OCI-M2 (cell line): ENCODE results near the gene TLX2.

ENCODE experiments used
- DNase-seq: peaks from one replicate; lab custom pipeline; 2025; ENCODE audit not compliant: unreplicated experiment; lab: John Stamatoyannopoulos, UW

Gene TLX2

DNA sequence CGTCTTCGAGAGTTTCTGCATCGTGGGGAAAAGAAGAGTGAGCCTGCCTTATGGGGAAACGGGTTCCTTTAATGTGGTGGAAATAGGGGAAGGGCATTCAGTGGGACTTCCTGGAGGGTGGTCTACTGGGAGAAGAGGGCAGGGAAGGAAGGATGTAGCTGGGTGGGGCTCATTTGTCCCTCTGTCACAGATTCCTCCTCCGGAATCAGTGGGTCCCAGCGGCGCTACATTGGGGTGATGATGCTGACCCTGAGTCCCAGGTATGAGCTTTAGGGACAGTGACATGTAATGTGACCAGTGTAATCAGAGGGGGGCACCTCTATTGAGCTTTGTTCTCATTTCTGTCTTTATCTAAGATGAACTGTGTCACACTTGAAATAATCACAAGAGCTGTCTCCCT lies 17.4 kb downstream of the TLX2 start:
- DNase-seq = no peak

- DNase-seq = no peak
These were observed 18.0 kb downstream of the TLX2 start for GRCh38 chr2:74532222-74532621.

GRCh38 chr2:74533464-74533863 lies 19.2 kb downstream of the TLX2 start:
- no peak for DNase-seq

- DNase-seq = no peak
These were observed 20.2 kb downstream of the TLX2 start for GRCh38 chr2:74534411-74534810.

GRCh38 chr2:74535440-74535965 lies 21.3 kb downstream of the TLX2 start:
- no peak for DNase-seq

GRCh38 chr2:74536166-74536950 lies 22.1 kb downstream of the TLX2 start:
- DNase-seq = no peak

DNA sequence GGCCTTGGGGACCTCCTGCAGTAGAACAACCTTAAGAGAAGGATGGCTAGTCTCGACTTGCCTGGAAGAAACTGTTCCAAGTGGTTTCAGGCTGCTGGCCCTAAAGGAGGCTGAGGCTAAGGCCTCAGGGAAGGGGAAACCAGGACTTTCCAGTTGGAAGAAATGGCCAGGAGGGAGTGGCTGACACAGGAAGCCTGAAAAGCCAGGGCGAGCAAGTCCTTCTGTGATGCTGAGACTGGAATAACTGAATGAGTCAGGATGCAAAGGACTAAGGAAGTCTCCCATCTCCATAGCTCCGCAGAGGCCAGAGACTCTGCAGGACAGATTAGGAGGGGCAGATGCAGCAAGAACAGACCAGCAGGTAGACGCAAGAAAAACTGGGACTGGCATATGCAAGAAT lies 22.9 kb downstream of the TLX2 start:
- DNase-seq = no peak

DNA sequence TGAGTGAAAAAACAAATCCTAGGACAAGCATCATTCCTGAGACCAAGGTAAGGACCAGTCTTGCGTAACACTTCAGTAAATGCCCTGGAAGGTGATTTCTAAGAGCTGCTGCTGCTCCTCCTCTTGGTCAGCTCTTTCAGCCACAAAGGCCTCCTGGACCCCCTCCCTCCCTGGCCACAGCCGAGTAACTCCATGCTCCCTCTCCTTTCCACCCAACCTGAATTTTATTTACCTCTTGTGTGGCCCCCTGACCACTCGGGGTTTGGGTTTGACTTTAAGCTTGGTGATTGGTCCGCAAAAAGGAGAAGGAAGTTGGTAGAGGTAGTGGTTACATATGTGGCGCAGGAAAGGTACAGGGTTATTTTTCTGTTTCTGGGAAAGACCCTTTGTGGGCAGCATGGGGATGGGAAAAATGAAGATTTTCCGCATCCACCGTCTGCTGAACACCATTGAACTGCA lies 24.7 kb downstream of the TLX2 start:
- no peak for DNase-seq

- DNase-seq = no peak
These were observed 26.0 kb downstream of the TLX2 start for GRCh38 chr2:74540291-74540690.

GRCh38 chr2:74542978-74543377 lies 28.7 kb downstream of the TLX2 start:
- no peak for DNase-seq

DNA sequence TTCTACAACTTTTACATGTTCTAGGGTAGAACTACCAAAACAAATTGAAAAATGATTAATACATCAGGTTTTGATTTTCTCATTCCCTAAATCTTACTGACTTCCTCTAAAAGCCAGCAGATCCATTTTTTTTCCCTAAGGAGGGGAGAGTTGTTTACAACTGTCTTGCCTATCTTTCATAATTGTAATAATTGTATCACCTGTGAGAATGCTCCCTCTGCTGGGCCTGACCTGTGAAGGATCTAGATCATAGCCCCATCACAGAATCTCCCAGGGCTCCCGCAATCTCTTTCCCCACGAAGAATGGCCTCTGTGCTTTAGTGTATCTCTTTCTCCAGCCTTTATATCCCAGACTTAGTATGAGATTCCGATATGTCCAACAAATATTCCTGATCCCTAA lies 30.4 kb downstream of the TLX2 start:
- DNase-seq = no peak

DNA sequence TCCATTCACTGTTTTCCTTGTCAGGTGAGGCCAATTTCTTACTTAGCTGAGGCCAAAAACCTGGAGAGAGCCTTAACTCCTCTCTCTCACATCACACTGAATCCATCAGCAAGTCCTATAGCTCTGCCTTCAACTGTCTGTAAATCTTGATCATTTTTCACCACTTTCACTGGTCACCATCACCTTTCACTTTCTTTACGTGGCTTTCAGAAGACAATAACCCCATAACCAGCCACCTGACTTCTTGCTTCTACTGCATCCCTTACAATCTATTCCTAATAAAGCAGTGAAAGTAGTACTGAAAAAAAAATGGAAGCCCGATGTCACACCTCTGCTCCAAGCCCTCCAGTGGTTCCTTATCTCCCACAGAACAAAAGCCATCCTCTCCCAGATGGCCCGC lies 31.8 kb downstream of the TLX2 start:
- DNase-seq = no peak

- no peak for DNase-seq
These were observed 34.1 kb downstream of the TLX2 start for GRCh38 chr2:74548285-74548899.

- DNase-seq = no peak
These were observed 34.9 kb downstream of the TLX2 start for GRCh38 chr2:74548900-74549826.

- no peak for DNase-seq
These were observed 36.0 kb downstream of the TLX2 start for GRCh38 chr2:74550231-74550630.

DNA sequence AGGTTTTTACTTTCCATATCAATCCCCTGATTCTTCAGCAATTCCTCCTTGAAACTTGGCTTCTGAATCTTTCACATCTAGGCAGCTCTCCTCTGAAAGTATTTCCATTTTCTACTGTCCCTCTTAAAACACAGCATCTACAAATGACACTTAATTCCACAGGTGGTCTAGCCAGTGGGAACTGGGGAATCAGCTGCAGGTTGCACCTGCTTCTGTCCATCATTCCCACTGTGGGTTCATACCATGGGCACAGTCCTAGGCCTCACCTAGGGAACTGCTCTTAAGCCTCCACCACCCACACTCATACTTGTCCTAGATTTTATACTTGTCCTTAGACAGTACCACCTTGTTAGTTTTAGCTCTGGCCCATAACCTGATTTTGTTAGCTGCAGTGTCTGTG lies 37.3 kb downstream of the TLX2 start:
- no peak for DNase-seq

DNA sequence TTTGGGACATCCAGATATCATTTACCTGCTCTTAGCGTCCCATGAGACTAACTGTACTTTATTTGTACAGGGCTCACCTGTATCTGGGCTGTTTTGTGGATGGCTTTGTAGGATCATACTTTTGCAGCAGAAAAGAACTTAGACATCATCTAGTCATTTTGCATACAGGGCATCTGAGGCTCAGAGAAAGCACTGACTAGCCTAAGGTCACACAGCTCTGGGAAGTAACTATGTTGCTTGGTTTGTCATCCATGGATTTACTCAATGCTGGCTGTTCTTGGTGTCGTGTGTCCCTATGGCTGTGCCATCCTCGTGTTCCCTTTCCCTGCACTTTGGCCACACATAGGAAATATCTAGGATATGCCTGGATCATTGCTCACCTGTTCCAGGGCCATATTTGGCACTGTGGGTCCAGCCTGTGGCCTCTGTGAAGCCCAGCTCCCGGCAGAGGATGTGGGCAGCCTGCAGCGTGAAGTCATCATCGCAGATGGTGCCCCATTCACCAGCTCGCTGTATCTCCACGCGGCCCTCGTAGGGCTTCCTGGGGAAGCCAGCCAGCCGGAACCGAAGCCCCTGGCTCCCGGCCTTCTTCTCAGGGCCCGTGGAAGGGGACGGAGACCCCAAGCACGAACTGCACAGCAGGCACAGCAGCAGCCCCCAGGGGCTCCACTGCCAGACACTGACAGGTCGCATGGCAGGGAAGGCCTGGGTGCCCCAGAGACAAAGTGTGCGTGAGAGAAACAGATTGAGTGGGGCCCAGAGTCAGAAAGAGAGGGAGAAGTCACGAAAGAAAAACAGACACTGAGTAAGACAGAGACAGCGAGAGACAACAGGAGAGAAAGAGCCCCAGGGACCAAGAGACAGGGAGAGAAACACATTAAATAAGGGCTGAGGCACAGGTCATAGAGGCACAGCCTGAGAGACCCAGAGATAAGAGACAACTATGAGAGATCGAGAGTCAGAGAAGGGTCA lies 38.0 kb downstream of the TLX2 start:
- DNase-seq = no peak

DNA sequence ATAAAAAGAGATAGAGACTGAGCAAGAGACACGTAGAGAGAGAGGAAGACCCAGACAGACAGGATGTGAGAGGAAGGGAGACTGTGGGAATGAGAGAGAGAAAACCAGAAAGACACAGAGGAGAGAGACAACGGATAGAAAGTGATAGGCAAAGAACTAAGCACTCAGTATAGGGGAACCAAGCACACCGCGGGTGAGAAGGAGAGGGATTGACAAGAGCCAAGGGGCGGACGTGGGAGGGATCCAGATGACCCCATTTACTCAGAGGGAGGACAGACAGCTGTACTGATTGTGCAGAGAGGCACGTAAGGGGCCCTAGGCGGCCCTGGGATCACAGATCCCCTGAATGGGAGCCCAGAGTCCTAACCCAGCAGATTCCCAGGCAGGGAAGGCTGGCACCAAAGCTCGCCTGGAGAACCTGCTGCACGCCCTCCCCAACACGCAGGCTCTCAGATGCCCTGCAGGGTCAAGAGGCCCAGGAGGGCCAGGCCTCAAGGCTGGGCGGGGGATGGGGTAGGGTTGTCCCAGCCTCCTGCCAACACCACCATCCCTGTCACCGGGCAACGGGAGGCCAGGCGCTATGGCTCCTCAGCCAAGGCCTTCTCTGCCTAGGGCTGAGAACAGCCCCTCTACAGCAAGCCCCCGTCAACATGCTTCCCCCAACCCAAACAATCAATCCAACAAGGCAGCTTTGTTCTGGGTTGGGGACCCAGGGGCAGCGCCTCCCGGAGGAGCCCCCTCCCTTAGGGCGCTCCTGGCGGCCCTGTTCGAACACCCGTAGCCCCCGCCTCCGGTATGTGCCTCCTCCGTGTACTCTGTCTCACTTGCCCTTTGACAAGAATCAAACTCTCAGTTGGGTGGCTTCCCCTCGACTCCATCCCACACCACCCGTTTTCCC lies 38.9 kb downstream of the TLX2 start:
- DNase-seq = no peak
